Ammon's horn (tissue), 1 donor: ENCODE results near the gene CTCFL.

ENCODE experiments used
- DNase-seq: peaks from one replicate; pipeline ENCODE4 v3.0.0-alpha.2; 2016; ENCODE audit warnings: low spot score

Gene CTCFL, protein sequence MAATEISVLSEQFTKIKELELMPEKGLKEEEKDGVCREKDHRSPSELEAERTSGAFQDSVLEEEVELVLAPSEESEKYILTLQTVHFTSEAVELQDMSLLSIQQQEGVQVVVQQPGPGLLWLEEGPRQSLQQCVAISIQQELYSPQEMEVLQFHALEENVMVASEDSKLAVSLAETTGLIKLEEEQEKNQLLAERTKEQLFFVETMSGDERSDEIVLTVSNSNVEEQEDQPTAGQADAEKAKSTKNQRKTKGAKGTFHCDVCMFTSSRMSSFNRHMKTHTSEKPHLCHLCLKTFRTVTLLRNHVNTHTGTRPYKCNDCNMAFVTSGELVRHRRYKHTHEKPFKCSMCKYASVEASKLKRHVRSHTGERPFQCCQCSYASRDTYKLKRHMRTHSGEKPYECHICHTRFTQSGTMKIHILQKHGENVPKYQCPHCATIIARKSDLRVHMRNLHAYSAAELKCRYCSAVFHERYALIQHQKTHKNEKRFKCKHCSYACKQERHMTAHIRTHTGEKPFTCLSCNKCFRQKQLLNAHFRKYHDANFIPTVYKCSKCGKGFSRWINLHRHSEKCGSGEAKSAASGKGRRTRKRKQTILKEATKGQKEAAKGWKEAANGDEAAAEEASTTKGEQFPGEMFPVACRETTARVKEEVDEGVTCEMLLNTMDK

GRCh38 chr20:57524511-57525176 is at the start of gene CTCFL:
Gene CTCFL, minus strand, starts transcription at chr20:57525140. Its CDS starts 935 bp downstream, at chr20:57524205.
- DNase-seq = no peak

DNA sequence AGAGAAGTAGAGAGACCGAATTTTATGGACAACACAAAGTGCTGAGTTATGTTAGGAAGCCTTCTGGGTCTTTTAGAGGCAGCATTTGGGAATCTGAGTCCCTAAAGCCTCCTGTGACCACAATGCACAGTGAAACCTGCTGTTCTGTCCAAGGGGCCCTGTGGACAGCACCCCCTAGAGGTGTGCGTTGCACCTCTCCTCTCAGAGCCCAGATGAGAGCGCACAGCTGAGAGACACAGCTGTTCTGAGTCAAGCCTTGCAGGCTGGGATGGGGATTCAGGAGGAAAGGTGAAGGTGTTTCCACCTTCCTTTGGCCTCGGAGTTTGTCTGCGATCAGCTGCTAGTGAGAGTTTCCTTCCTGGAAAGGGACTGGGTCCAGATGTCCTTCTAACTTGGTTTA is 49.0 kb upstream of the CTCFL start:
- DNase-seq = no peak

- no peak for DNase-seq
Observed at GRCh38 chr20:57573242-57573641, 48.3 kb upstream of the CTCFL start.

DNA sequence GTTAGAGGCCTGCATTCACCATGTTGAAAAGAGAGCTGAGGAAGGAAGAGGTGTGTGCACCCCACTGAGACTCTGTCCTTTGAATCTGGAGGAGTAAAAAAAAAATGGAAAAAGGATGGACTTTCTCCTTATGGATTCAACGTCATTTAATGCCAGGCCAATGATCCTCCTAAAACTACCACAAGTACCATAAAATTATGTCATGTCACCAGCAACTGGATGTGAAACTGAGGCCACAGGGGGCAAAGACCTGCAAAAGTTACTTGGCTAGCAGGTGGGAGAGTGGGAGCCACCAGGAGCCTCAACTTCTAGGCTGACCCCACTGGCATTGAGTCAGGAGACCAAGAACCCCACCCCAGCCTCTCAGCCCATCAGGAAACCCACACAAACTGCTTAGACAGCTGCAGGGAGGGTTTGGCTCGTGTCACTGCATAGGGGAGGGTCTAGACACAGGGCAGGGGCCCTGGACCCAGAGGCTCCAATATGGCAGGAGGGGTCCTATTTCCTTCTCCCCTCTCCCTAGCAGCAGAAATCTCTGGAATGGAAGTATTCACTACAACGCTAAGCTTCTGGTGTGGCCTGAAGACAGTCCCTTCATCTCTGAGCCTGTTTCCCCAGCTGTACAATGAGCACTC is 47.0 kb upstream of the CTCFL start:
- no peak for DNase-seq

GRCh38 chr20:57570920-57571319 is 46.0 kb upstream of the CTCFL start:
- no peak for DNase-seq

- no peak for DNase-seq
Observed at GRCh38 chr20:57570145-57570850, 45.4 kb upstream of the CTCFL start.

DNA sequence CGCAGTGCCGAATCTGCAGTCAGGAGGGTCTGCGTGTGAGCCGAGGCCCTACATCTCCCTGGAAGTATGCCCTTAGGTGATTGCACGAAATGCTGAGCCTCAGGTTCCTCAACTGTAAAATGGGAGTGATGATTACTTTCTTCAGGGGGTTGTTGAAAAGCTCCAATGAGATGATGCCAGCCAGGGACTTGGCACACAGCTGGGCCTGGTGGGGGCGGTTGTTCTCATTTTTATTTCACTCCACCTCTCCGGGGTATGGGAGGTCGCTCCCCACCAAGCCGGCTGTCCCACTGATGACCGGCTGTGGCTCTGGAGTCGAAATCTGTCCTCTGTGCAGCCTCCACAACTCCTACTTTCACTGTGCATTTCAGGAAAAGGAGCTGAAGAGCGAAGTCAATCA is 44.0 kb upstream of the CTCFL start:
- no peak for DNase-seq

- no peak for DNase-seq
Observed at GRCh38 chr20:57568088-57568896, 43.4 kb upstream of the CTCFL start.

DNA sequence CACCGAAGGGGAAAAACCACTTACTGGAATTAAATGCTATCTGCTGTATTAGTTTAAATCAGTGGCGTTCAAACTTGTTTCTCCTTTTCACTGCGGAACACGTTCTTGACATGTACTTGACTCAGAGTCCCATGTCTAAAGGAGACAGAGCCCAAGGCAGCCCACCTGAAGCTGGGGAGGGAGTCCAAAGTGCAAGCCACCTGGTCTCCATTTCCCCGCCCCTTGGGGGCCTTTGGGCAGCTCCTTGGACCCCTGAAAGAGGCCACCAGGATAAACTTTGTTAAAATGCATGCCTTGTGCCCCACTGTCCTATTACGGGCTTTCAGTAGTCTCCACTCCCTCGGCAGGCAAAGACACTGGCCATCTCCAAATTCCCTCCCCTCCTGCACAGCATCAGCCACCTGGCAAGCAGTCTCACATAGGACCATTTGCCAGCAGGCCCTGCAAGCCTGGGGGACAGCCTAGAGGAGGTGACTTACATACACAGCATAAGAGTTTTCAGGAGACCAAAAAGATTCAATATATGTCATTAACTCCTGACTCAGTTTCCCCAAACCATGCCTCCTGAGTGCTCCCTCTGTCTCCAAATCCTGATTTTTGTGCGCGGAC is 42.6 kb upstream of the CTCFL start:
- no peak for DNase-seq

DNA sequence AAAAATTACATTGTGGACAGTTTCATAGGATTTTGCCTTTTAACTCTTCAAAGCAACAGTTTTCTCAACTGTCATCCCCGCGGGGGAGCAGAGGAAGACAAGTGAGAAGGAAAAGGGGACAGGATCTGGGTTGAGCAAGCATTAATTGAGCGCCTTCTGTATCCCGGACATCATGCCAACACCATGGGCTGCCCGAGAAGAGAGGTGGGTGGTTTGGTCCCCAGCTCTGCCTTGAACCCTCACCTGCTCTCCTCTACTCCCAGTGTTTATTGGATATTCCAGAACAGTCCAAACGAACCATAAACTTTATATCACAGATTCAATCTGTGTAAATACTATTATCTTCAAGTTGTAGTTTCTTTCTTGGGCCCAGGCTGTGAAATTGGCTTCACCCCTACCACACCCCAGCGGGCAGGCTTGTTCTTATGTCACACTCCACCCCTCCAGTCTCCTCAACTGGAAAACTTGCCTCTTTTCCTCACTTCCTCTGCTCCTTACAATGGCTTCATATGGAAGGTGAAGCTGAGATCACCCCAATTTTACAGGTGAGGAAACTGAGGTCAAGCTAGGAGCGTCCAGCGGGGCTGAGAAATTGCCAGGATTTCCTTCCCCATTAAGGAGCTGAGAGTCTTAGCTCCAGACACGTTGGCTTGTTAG is 42.0 kb upstream of the CTCFL start:
- DNase-seq = no peak

GRCh38 chr20:57566399-57566798 is 41.5 kb upstream of the CTCFL start:
- DNase-seq = no peak

- DNase-seq = no peak
Observed at GRCh38 chr20:57564951-57565642, 40.2 kb upstream of the CTCFL start.

- no peak for DNase-seq
Observed at GRCh38 chr20:57564180-57564802, 39.4 kb upstream of the CTCFL start.

- DNase-seq = no peak
Observed at GRCh38 chr20:57563522-57563921, 38.6 kb upstream of the CTCFL start.

- DNase-seq = no peak
Observed at GRCh38 chr20:57562541-57563465, 37.9 kb upstream of the CTCFL start.

DNA sequence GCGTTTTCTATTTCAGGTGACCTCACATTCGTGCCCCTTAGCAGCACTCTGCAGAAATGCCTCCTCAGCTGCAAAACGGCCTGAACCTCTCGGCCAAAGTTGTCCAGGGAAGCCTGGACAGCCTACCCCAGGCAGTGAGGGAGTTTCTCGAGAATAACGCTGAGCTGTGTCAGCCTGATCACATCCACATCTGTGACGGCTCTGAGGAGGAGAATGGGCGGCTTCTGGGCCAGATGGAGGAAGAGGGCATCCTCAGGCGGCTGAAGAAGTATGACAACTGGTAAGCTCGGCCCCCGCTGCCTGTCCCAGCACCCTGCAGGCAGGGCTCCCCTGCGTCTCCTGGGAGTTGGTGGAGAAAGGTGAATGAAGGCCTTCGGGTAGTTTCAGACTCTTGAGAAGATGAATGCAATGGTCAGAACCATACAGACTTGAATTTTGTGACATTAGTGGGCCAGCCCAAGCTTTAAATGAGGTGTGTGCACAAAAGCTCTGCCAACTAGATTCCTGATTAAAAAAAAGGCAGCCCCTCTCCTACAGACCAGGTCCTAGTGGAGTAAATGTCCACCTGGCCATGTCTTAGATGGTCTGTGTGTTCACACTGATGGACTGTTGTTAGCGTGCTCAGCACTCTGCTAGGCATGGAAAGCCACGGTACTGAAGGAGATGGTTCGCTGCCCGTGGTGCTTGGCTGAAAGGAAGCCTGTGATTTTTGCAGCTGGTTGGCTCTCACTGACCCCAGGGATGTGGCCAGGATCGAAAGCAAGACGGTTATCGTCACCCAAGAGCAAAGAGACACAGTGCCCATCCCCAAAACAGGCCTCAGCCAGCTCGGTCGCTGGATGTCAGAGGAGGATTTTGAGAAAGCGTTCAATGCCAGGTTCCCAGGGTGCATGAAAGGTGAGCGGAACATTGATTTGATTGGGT is 36.7 kb upstream of the CTCFL start:
- no peak for DNase-seq
